ENCODE data around the gene PSAP. TPM values are rescaled to one million over a fixed set of nuclear protein-coding genes. Genes with fewer than 3 reads are reported as not detected.

The PSAP gene
- total RNA-seq, 2 donors from 2014 or later, result 787 to 1,159 TPM

Small RNA genes lying within 50 kb of the gene (microRNA-seq; reads per million reads assigned to microRNA genes)
- 0 to 0.65 reads per million in 2 donors for gene MIR7152 (ENCODE audit: borderline microRNAs expressed in 2 of 2)

Other genes with a start within 250 kb of the PSAP start
- under 1 TPM; 0.23 to 0.24 TPM for gene C10orf105, start 131.5 kb downstream of the PSAP start, total RNA-seq
- gene VSIR, start 77.7 kb downstream of the PSAP start, total RNA-seq, result 100 to 1,000 TPM; 126 to 135 TPM
- gene CHST3, start 113.1 kb upstream of the PSAP start, total RNA-seq, result 10 to 100 TPM; 34.9 to 37.7 TPM
- 1 to 10 TPM; 2.4 to 4.5 TPM for gene SPOCK2, start 237.3 kb upstream of the PSAP start, total RNA-seq

Measured in posterior vena cava (tissue), 2 donors.